PC-9 (cell line): ENCODE results near the gene TOM1. TPM values are rescaled to one million over a fixed set of nuclear protein-coding genes. Genes with fewer than 3 reads are reported as not detected.

Source experiments
- BruUV-seq: library from RNA; stranded (reverse); fragments of 400-500 nt; replicated peaks from 2 replicates; lab custom pipeline; 2021; lab: Mats Ljungman, UMichigan
- CTCF ChIA-PET: fragments of 300-600 bp; sonication (Branson Sonifier 250); formaldehyde crosslinking; loops from one replicate; lab custom pipeline; 2022; ENCODE audit warnings: antibody characterized with exemption; lab: Charles Lee
- POLR2A ChIA-PET: fragments of 300-600 bp; sonication (Branson Sonifier 250); formaldehyde crosslinking; loops from one replicate; lab custom pipeline; 2022; ENCODE audit warnings: antibody characterized with exemption; ENCODE audit not compliant: unreplicated experiment; lab: Charles Lee
- DNase-seq, 2 experiments: peaks; one replicate each; pipeline versions ENCODE4 v3.0.0 to v3.0.0-alpha.2; 2015 to 2022; ENCODE audit warnings: mixed read lengths in 1 of 2
- H2AFZ ChIP-seq: fragments of 200-600 bp; sonication (generic); 2 replicates; pipeline ENCODE4 v1.8.1; 2017; ENCODE audit warnings: antibody characterized with exemption
- H3F3A ChIP-seq: fragments of 200-600 bp; sonication (generic); 2 replicates; pipeline ENCODE4 v1.8.1; 2017; ENCODE audit warnings: antibody characterized with exemption, mild to moderate bottlenecking, low read depth; ENCODE audit not compliant: insufficient read depth
- H3K27ac ChIP-seq: fragments of 200-600 bp; sonication (generic); 2 replicates; pipeline ENCODE4 v1.6.1; 2016; ENCODE audit warnings: mixed run types
- H3K27me3 ChIP-seq: fragments of 200-600 bp; sonication (generic); 2 replicates; pipeline ENCODE4 v1.6.1; 2016; ENCODE audit warnings: low read depth, mixed run types; ENCODE audit not compliant: insufficient read depth
- H3K36me3 ChIP-seq: fragments of 200-600 bp; sonication (generic); 2 replicates; pipeline ENCODE4 v1.6.1; 2016; ENCODE audit warnings: low read depth, mixed run types
- H3K4me1 ChIP-seq: fragments of 200-600 bp; sonication (generic); replicated peaks from 2 replicates; pipeline ENCODE4 v1.6.1; 2016; ENCODE audit warnings: mixed run types; ENCODE audit not compliant: insufficient read depth
- H3K4me2 ChIP-seq: fragments of 200-600 bp; sonication (generic); 2 replicates; pipeline ENCODE4 v1.6.1; 2017; ENCODE audit warnings: mixed run types
- H3K4me3 ChIP-seq: fragments of 200-600 bp; sonication (generic); 2 replicates; pipeline ENCODE4 v1.6.1; 2016; ENCODE audit warnings: mixed run types
- H3K79me2 ChIP-seq: fragments of 200-600 bp; sonication (generic); 2 replicates; pipeline ENCODE4 v1.6.1; 2017; ENCODE audit warnings: low read depth, mixed run types
- H3K9me2 ChIP-seq: fragments of 200-600 bp; sonication (generic); 2 replicates; pipeline ENCODE4 v1.8.1; 2017; ENCODE audit warnings: mild to moderate bottlenecking; ENCODE audit not compliant: insufficient read depth
- H3K9me3 ChIP-seq: fragments of 200-600 bp; sonication (generic); 2 replicates; pipeline ENCODE4 v1.8.1; 2016; ENCODE audit warnings: low read depth; ENCODE audit not compliant: insufficient read depth
- H4K20me1 ChIP-seq: fragments of 200-600 bp; sonication (generic); 2 replicates; pipeline ENCODE4 v1.8.1; 2017; ENCODE audit not compliant: insufficient read depth
- CTCF ChIP-seq: fragments of 200-600 bp; sonication (generic); conservative IDR thresholded peaks from 2 replicates; pipeline ENCODE4 v1.6.1; 2017; ENCODE audit warnings: mixed run types, antibody characterized with exemption, mild to moderate bottlenecking, moderate library complexity
- EZH2 ChIP-seq: fragments of 200-600 bp; sonication (generic); IDR thresholded peaks from 2 replicates; pipeline ENCODE4 v1.8.0; 2017; ENCODE audit warnings: antibody characterized with exemption, low read depth
- intact Hi-C: fragments of 100-400 bp; cut with micrococcal nuclease; formaldehyde crosslinking; loops from one replicate; pipeline ENCODE4 v1.10.0; 2022; ENCODE audit not compliant: unreplicated experiment
- total RNA-seq: library from RNA; stranded (reverse); gene quantifications from 2 replicates; pipeline ENCODE4 v1.2.3, GENCODE V29; 2021

The TOM1 gene
- total RNA-seq, 1 experiment from 2014 or later, result 43.6 TPM

DNA sequence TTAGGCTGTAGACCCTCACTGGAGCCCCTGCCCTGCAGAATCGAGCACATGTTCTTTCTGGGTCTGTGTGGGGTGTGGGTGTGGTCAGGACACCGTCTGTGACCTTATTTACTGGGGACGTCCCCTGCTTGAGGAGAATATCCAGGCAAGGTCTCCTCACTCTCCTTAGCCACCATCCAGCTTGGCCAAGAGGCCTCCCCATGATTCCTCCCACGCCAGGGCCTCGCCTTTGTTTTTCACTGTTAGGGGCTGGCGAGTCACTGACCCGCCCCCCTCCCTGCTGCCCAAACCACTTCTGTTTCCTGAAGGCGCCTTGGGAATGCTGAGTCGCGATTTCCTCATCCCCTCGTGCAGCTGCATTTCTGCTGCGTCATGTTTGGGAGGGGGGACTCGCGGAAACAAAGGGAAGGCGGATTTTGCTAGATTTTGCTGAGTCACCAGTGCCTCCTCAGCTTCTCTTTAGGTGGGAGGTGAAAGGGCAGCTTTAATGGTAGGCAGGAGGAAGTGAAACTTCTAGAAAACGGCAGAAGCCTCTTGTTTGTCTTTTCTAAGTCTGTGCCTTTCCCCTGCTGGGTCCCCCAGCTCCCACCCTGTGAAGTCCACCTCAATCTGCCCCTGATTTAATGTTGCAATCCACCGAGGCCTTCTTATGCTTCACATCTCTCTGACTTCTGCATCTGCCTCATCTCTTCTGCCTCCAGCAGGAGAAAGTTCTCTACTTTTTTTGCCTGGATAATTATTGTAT lies 77.2 kb downstream of the TOM1 start:
- CTCF ChIA-PET, result interaction anchor here (0.7 kb wide), 1 partner anchor 242 kb away, joined by 5 read pairs; no protein-coding TSS in a partner anchor
- Histone ChIP-seq H3F3A (peaks cover 56% of the 10 kb centered on the region), H3K36me3 (no peaks in the 10 kb centered on the region), H3K4me2 (peak overlapping the region; percentile 57), H3K9me3 (no peaks in the 10 kb centered on the region), H3K79me2 (no peaks in the 10 kb centered on the region), H3K4me1 (peaks cover 76% of the 10 kb centered on the region), H2AFZ (no peak overlapping the region; the same call in 1 of the 2 replicates), H3K4me3 (no peak overlapping the region), H4K20me1 (no peaks in the 10 kb centered on the region), H3K27ac (peak overlapping the region; percentile 84), H3K27me3 (no peaks in the 10 kb centered on the region), H3K9me2 (no peaks in the 10 kb centered on the region)
- POLR2A ChIA-PET, result interaction anchor here (0.6 to 0.7 kb wide), 3 partner anchors 77 to 952 kb away, joined by 3 to 7 read pairs (median 4); partner anchors contain the start of gene TOM1
- intact Hi-C loops, result loop anchor here (2.0 to 10.0 kb wide), 3 partner anchors 18 to 678 kb away; no protein-coding TSS in a partner anchor
- BruUV-seq, result no TSS peak
- peak; percentile 92 to 98 for DNase-seq
- no peak for TF ChIP-seq EZH2
- no peak for TF ChIP-seq CTCF

GRCh38 chr22:35377735-35378134 lies 78.0 kb downstream of the TOM1 start:
- ChIA-PET POLR2A (interaction anchor here (0.7 kb wide), 1 partner anchor 78 kb away, joined by 4 read pairs; the partner anchor contains the start of gene TOM1), CTCF (no interaction called here)
- Histone ChIP-seq H4K20me1 (no peaks in the 10 kb centered on the region), H2AFZ (no peak overlapping the region), H3K27ac (peak overlapping the region; percentile 84), H3K4me3 (no peak overlapping the region), H3K36me3 (no peaks in the 10 kb centered on the region), H3K27me3 (no peaks in the 10 kb centered on the region), H3K79me2 (0 out of 2 replicates have a peak, but pooled peaks cover 4% of the 10 kb centered on the region), H3F3A (peaks cover 51% of the 10 kb centered on the region), H3K9me2 (no peaks in the 10 kb centered on the region), H3K4me2 (peak overlapping the region; percentile 54; the same call in 1 of the 2 replicates), H3K9me3 (no peaks in the 10 kb centered on the region), H3K4me1 (peaks cover 77% of the 10 kb centered on the region)
- no TSS peak for BruUV-seq
- DNase-seq, result no peak
- TF ChIP-seq CTCF (no peak), EZH2 (no peak)
- intact Hi-C loops, result loop anchor here (2.0 to 10.0 kb wide), 3 partner anchors 19 to 677 kb away; no protein-coding TSS in a partner anchor

- H3K9me3 ChIP-seq, result no peaks in the 10 kb centered on the region
- no peaks in the 10 kb centered on the region for H3K27me3 ChIP-seq
- ChIA-PET POLR2A (no interaction called here), CTCF (interaction anchor here (0.6 kb wide), 1 partner anchor 12 kb away, joined by 3 read pairs; no protein-coding TSS in a partner anchor)
- H3K79me2 ChIP-seq, result 0 out of 2 replicates have a peak, but pooled peaks cover 4% of the 10 kb centered on the region
- TF ChIP-seq CTCF (no peak), EZH2 (no peak)
- H4K20me1 ChIP-seq, result no peaks in the 10 kb centered on the region
- no peak for DNase-seq
- peak overlapping the region; percentile 55 for H3K27ac ChIP-seq
- no peaks in the 10 kb centered on the region for H3K9me2 ChIP-seq
- intact Hi-C loops, result loop anchor here (10.0 kb wide), 2 partner anchors 74 to 676 kb away; no protein-coding TSS in a partner anchor
- no TSS peak for BruUV-seq
- H3F3A ChIP-seq, result peaks cover 56% of the 10 kb centered on the region
- no peak overlapping the region for H3K4me3 ChIP-seq
- H3K4me2 ChIP-seq, result peak overlapping the region; percentile 86
- H3K4me1 ChIP-seq, result peaks cover 73% of the 10 kb centered on the region
- H3K36me3 ChIP-seq, result peaks cover 5% of the 10 kb centered on the region; the same call in 1 of the 2 replicates
- H2AFZ ChIP-seq, result no peak overlapping the region
Observed at GRCh38 chr22:35378621-35379020, 78.9 kb downstream of the TOM1 start.
